IMR-90 (cell line): ENCODE measurements around the gene SPHK1. TPM values are rescaled to one million over a fixed set of nuclear protein-coding genes. Genes with fewer than 3 reads are reported as not detected.

Experiments used
- ATAC-seq: fragments of 200-7000 bp; cut with Tn5 transposase; 2 replicates; pipeline ENCODE4 v1.9.1; 2020; ENCODE audit warnings: low read depth, mild to moderate bottlenecking, moderate library complexity
- BruUV-seq: library from RNA; stranded (reverse); fragments of 400-500 nt; replicated peaks from 2 replicates; lab custom pipeline; 2021; lab: Mats Ljungman, UMichigan
- CTCF ChIA-PET: fragments of 300-600 bp; formaldehyde crosslinking; extraction: SDS; loops from one replicate; lab custom pipeline; 2021; ENCODE audit warnings: antibody characterized with exemption; lab: Yijun Ruan, JAX
- POLR2A ChIA-PET: fragments of 300-600 bp; sonication (Branson Sonifier 250); formaldehyde crosslinking; loops from one replicate; lab custom pipeline; 2022; ENCODE audit warnings: antibody characterized with exemption; ENCODE audit not compliant: unreplicated experiment; lab: Charles Lee
- DNase-seq: peaks from one replicate; pipeline ENCODE4 v3.0.0; 2013
- H2AFZ ChIP-seq: replicated peaks from 2 replicates; pipeline ENCODE3; 2013; ENCODE audit warnings: low read length, mild to moderate bottlenecking; ENCODE audit not compliant: poor library complexity
- H2AK5ac ChIP-seq: 2 replicates; pipeline ENCODE4 v1.6.1; 2013; ENCODE audit warnings: low read depth, low read length, inconsistent platforms
- H2AK9ac ChIP-seq: replicated peaks from 2 replicates; pipeline ENCODE3; 2013; ENCODE audit warnings: mild to moderate bottlenecking, low read depth, low read length, moderate library complexity; ENCODE audit not compliant: poor library complexity
- H2BK120ac ChIP-seq: 2 replicates; pipeline ENCODE4 v1.6.1; 2013; ENCODE audit warnings: low read depth, low read length, inconsistent platforms
- H2BK15ac ChIP-seq: 3 replicates; pipeline ENCODE4 v1.6.1; 2013; ENCODE audit warnings: low read depth, low read length, inconsistent platforms
- H2BK20ac ChIP-seq: 2 replicates; pipeline ENCODE4 v1.6.1; 2013; ENCODE audit warnings: low read depth, mild to moderate bottlenecking, inconsistent platforms, low read length, moderate library complexity
- H2BK5ac ChIP-seq: 2 replicates; pipeline ENCODE4 v1.6.1; 2013; ENCODE audit warnings: mild to moderate bottlenecking, low read depth, low read length, inconsistent platforms; ENCODE audit not compliant: poor library complexity, severe bottlenecking
- H3K14ac ChIP-seq: replicated peaks from 2 replicates; pipeline ENCODE4 v1.6.1; 2013; ENCODE audit warnings: low read depth, low read length, inconsistent platforms
- H3K18ac ChIP-seq: 2 replicates; pipeline ENCODE4 v1.6.1; 2013; ENCODE audit warnings: low read depth, low read length, control low read depth
- H3K23ac ChIP-seq: 2 replicates; pipeline ENCODE4 v1.6.1; 2013; ENCODE audit warnings: low read depth, low read length, inconsistent platforms
- H3K27ac ChIP-seq: 2 replicates; pipeline ENCODE4 v1.5.1; 2013; ENCODE audit warnings: mild to moderate bottlenecking, control low read depth, low read length; ENCODE audit not compliant: insufficient read depth
- H3K27me3 ChIP-seq: 2 replicates; pipeline ENCODE4 v1.6.1; 2013; ENCODE audit warnings: low read length; ENCODE audit not compliant: control insufficient read depth, insufficient read depth
- H3K36me3 ChIP-seq: 2 replicates; pipeline ENCODE4 v1.6.1; 2013; ENCODE audit warnings: low read length, mixed read lengths; ENCODE audit not compliant: control insufficient read depth, insufficient read depth
- H3K4ac ChIP-seq: 2 replicates; pipeline ENCODE4 v1.6.1; 2013; ENCODE audit warnings: low read depth, low read length, inconsistent platforms
- H3K4me1 ChIP-seq: 2 replicates; pipeline ENCODE4 v1.6.1; 2013; ENCODE audit warnings: low read length, mixed read lengths; ENCODE audit not compliant: control insufficient read depth, insufficient read depth
- H3K4me2 ChIP-seq: 2 replicates; pipeline ENCODE4 v1.6.1; 2013; ENCODE audit warnings: low read depth, mild to moderate bottlenecking, control low read depth, low read length, moderate library complexity
- H3K4me3 ChIP-seq: 2 replicates; pipeline ENCODE4 v1.5.1; 2013; ENCODE audit warnings: low read depth, mild to moderate bottlenecking, control low read depth, low read length, moderate library complexity; ENCODE audit not compliant: insufficient read depth
- H3K56ac ChIP-seq: 2 replicates; pipeline ENCODE4 v1.6.1; 2013; ENCODE audit warnings: low read length, inconsistent platforms; ENCODE audit not compliant: insufficient read depth; ENCODE audit errors: extremely low read depth
- H3K79me1 ChIP-seq, 2 experiments: 2 replicates each; pipeline ENCODE4 v1.6.1; 2013; ENCODE audit warnings: low read length in 2 of 2, inconsistent platforms in 1 of 2, low read depth in 1 of 2
- H3K9ac ChIP-seq: 2 replicates; pipeline ENCODE4 v1.6.1; 2013; ENCODE audit warnings: low read depth, low read length, control low read depth
- H3K9me1 ChIP-seq: 2 replicates; pipeline ENCODE4 v1.6.1; 2013; ENCODE audit warnings: low read length, inconsistent platforms; ENCODE audit not compliant: insufficient read depth
- H3K9me3 ChIP-seq: 2 replicates; pipeline ENCODE4 v1.6.1; 2013; ENCODE audit warnings: low read length; ENCODE audit not compliant: control insufficient read depth, insufficient read depth
- H4K20me1 ChIP-seq: 2 replicates; pipeline ENCODE4 v1.6.1; 2013; ENCODE audit warnings: low read length, inconsistent platforms; ENCODE audit not compliant: insufficient read depth
- H4K5ac ChIP-seq: 2 replicates; pipeline ENCODE4 v1.6.1; 2013; ENCODE audit warnings: mild to moderate bottlenecking, low read depth, low read length, control low read depth
- H4K8ac ChIP-seq, 2 experiments: 2 replicates each; pipeline ENCODE4 v1.6.1; 2013; ENCODE audit warnings: low read depth in 2 of 2, low read length in 2 of 2, control low read depth in 1 of 2, inconsistent platforms in 1 of 2
- H4K91ac ChIP-seq: 2 replicates; pipeline ENCODE4 v1.6.1; 2013; ENCODE audit warnings: low read depth, low read length, inconsistent platforms; ENCODE audit not compliant: insufficient read depth
- RAD21 ChIP-seq: IDR thresholded peaks from 2 replicates; pipeline ENCODE4 v1.6.1; 2012; ENCODE audit warnings: low read length, improper control_type of control experiment
- RCOR1 ChIP-seq: IDR thresholded peaks from 2 replicates; pipeline ENCODE4 v1.6.1; 2012; ENCODE audit warnings: mild to moderate bottlenecking, low read length, improper control_type of control experiment; ENCODE audit not compliant: insufficient replicate concordance
- WGBS, 2 experiments: methylation state at CpG; one replicate each; pipeline versions ENCODE4 v1.1.5 to v1.1.7; 2013; ENCODE audit warnings: missing lambda C conversion rate in 2 of 2; ENCODE audit not compliant: insufficient read length in 1 of 2; ENCODE audit errors: extremely low coverage in 2 of 2; 5-methylcytosine and 5-hydroxymethylcytosine counted together
- dilution Hi-C: fragments of 300-500 bp; cut with HindIII; formaldehyde crosslinking; loops from one replicate; pipeline ENCODE4 v1.14.3; 2018; ENCODE audit warnings: low sequenced_read_pairs; ENCODE audit not compliant: unreplicated experiment
- in situ Hi-C: fragments of 300-500 bp; cut with MboI; formaldehyde crosslinking; loops from 3 replicates; pipeline ENCODE4 v1.14.3; 2019; ENCODE audit warnings: low sequenced_read_pairs, inconsistent platforms, mixed read lengths
- intact Hi-C: fragments of 100-400 bp; cut with micrococcal nuclease; formaldehyde crosslinking; loops from 2 replicates; pipeline ENCODE4 v1.10.0; 2022
- polyA plus RNA-seq, 3 experiments: library from polyadenylated mRNA; depleted of rRNA; stranded (reverse); fragments of >200 nt; gene quantifications; 2 replicates each; pipeline ENCODE4 v1.2.3, GENCODE V29; 2012; ENCODE audit warnings: low replicate concordance in 1 of 3
- total RNA-seq: library from RNA; depleted of rRNA; stranded (reverse); fragments of >200 nt; gene quantifications from 2 replicates; pipeline ENCODE4 v1.2.3, GENCODE V29; 2012

The SPHK1 gene
- total and polyA plus RNA-seq, 2 of the 4 experiments (the other 2 are of a cell fraction), result 44.4 to 82.7 TPM

GRCh38 chr17:76405967-76406647, 21.7 kb downstream of the SPHK1 start:
- Histone ChIP-seq H4K8ac (no peak overlapping the region), H3K23ac (no peak overlapping the region), H2BK5ac (no peak overlapping the region), H3K9me1 (peaks cover 11% of the 10 kb centered on the region), H4K5ac (no peak overlapping the region), H3K27ac (no peak overlapping the region), H2BK15ac (no peak overlapping the region), H2AK9ac (no peak overlapping the region), H3K4me2 (no peak overlapping the region), H2BK20ac (no peak overlapping the region), H3K27me3 (no peaks in the 10 kb centered on the region), H3K36me3 (peaks cover 27% of the 10 kb centered on the region), H2AK5ac (no peak overlapping the region), H2BK120ac (no peak overlapping the region), H3K4me1 (peaks cover 7% of the 10 kb centered on the region; the same call in 1 of the 2 replicates), H4K20me1 (peaks cover 48% of the 10 kb centered on the region), H3K56ac (no peak overlapping the region), H3K18ac (no peak overlapping the region), H3K9ac (no peak overlapping the region), H3K9me3 (no peaks in the 10 kb centered on the region), H3K14ac (no peak overlapping the region), H3K79me1 (peaks cover 24 to 64% of the 10 kb centered on the region in 2 experiments; a peak in 3 of 4 replicates), H3K4me3 (no peak overlapping the region), H2AFZ (no peak overlapping the region), H3K4ac (no peak overlapping the region), H4K91ac (no peak overlapping the region)
- ATAC-seq (no peak), DNase-seq (peak; percentile 35)
- CTCF ChIA-PET, result interaction anchor here (1.1 kb wide), 1 partner anchor 53 kb away, joined by 3 read pairs; no protein-coding TSS in a partner anchor
- 94% methylated on average over 10 of the region's 16 CpGs; no CpG with 5 or more reads in 1 of the 2 experiments for WGBS, 2 experiments
- dilution Hi-C loops (no loop called here), intact Hi-C loops (no loop called here), in situ Hi-C loops (loop anchor here (10.0 kb wide), 1 partner anchor 99 kb away; the partner anchor contains the start of gene RHBDF2)
- no TSS peak for BruUV-seq
- TF ChIP-seq RAD21, result no peak
- TF ChIP-seq RCOR1, result no peak
- POLR2A ChIA-PET, result no interaction called here
